ENCODE data around the gene VAPA. TPM values are rescaled to one million over a fixed set of nuclear protein-coding genes. Genes with fewer than 3 reads are reported as not detected.

VAPA gene
- total RNA-seq, 1 donor from 2014 or later, result 169 TPM

DNA sequence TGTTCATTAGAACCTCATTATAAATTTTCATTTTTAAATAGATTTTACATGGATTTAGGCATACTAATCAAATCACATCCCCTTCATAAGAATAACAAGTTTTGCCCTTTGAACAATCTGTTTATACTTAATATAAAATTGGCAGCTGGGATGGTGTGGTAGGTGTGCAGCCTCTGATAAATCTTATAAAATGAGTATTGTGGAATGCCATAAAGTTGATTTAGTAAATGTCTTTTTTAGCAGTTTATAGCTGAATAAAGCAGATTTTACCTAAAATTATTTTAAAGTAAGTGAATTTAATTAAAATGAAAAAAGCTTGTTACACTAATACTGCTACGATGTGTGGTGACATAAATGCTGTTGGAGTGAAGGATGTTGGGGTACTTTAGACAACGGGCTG is 35.5 kb downstream of the VAPA start:
- TF ChIP-seq, protein P1, sequence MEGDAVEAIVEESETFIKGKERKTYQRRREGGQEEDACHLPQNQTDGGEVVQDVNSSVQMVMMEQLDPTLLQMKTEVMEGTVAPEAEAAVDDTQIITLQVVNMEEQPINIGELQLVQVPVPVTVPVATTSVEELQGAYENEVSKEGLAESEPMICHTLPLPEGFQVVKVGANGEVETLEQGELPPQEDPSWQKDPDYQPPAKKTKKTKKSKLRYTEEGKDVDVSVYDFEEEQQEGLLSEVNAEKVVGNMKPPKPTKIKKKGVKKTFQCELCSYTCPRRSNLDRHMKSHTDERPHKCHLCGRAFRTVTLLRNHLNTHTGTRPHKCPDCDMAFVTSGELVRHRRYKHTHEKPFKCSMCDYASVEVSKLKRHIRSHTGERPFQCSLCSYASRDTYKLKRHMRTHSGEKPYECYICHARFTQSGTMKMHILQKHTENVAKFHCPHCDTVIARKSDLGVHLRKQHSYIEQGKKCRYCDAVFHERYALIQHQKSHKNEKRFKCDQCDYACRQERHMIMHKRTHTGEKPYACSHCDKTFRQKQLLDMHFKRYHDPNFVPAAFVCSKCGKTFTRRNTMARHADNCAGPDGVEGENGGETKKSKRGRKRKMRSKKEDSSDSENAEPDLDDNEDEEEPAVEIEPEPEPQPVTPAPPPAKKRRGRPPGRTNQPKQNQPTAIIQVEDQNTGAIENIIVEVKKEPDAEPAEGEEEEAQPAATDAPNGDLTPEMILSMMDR (conservative IDR thresholded peaks at IDR 0.05; ENCODE audit: low read depth, low read length), result no peak
- no peak overlapping the region for H3K4me3 ChIP-seq (ENCODE audit: low read depth, low read length)
- no peak for DNase-seq (ENCODE audit: low read depth)

- no peak for DNase-seq (ENCODE audit: low read depth)
- TF ChIP-seq, protein P1 (conservative IDR thresholded peaks at IDR 0.05; ENCODE audit: low read depth, low read length), result no peak
- H3K4me3 ChIP-seq (ENCODE audit: low read depth, low read length), result no peak overlapping the region
Measured at GRCh38 chr18:9949861-9950260, 36.0 kb downstream of the VAPA start.

DNA sequence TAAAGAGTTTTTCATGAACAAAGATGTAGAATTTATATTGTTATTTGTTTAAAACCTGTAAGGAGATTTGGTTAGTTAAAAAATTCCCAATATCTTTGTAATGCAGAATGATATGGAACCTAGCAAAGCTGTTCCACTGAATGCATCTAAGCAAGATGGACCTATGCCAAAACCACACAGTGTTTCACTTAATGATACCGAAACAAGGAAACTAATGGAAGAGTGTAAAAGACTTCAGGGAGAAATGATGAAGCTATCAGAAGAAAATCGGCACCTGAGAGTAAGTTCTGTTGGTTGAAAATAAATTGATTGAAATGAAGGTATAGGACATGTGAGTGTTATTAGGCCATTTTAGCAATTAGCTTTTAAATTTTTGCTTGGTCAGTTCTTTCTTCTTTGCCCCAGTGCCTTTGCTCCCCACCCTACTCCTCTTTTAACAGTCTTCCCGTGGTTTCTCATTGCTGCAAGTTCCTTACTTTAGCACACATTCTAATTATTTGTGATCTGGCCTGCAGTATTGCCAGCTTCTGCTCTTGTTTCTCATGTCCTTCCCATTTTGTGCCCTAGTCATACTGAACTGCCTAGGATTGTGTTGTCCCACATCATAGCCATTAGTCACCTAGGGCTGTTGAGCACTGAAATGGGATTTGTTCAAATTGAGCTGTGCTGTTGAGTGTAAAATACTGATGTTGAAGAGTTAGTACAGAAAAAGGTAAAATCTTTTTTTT is 36.6 kb downstream of the VAPA start:
- TF ChIP-seq, protein P1 (conservative IDR thresholded peaks at IDR 0.05; ENCODE audit: low read depth, low read length), result no peak
- H3K4me3 ChIP-seq (ENCODE audit: low read depth, low read length), result no peak overlapping the region
- peak; percentile 37 for DNase-seq (ENCODE audit: low read depth)

- TF ChIP-seq, protein P1 (conservative IDR thresholded peaks at IDR 0.05; ENCODE audit: low read depth, low read length), result peak; percentile 77
- DNase-seq (ENCODE audit: low read depth), result peak; percentile 20
- no peak overlapping the region for H3K4me3 ChIP-seq (ENCODE audit: low read depth, low read length)
Measured at GRCh38 chr18:9951022-9951859, 37.4 kb downstream of the VAPA start.

GRCh38 chr18:9952633-9953416 is 39.0 kb downstream of the VAPA start:
- DNase-seq (ENCODE audit: low read depth), result peak; percentile 74
- H3K4me3 ChIP-seq (ENCODE audit: low read depth, low read length), result no peak overlapping the region
- TF ChIP-seq, protein P1 (conservative IDR thresholded peaks at IDR 0.05; ENCODE audit: low read depth, low read length), result no peak

DNA sequence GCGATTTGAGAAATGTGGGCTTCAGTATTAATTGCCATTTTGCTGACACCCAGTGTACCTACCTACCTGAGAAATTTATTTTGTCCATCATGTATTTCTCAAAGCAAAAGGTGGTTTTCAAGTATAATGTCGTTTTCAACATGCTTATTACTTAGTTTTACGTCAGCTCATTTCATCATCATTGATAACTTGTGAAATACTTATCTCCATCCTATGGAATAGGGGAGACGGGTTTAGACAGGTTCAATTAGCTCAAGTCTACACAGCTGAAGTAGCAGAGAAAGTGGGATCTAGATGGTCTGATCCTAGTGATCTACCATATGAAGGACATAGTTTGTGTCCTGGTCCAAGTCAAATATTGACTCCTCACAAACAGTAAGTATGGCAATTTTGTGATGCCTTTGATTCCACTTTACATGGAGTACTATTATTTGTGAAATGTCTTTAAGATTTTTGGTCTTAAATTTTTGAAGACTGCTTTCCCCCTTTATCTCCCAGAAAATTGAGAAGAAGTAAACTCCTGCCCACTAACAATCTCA is 45.1 kb downstream of the VAPA start:
- TF ChIP-seq, protein P1 (conservative IDR thresholded peaks at IDR 0.05; ENCODE audit: low read depth, low read length), result no peak
- H3K4me3 ChIP-seq (ENCODE audit: low read depth, low read length), result no peak overlapping the region
- DNase-seq (ENCODE audit: low read depth), result no peak

Data from epithelial cell of proximal tubule (primary cell).